Thyroid gland (tissue), 4 donors: ENCODE data around the gene PAIP2. TPM values are rescaled to one million over a fixed set of nuclear protein-coding genes. Genes with fewer than 3 reads are reported as not detected.

ENCODE experiments used
- DNase-seq, 2 donors: peaks; one replicate each; pipeline ENCODE4 v3.0.0-alpha.2; 2019
- H3K27ac ChIP-seq, 3 donors: fragments of 200-600 bp; sonication (generic); 1 replicate in 2 of 3; 2 replicates in 1 of 3; pipeline ENCODE4 v1.5.1; 2016 to 2019; ENCODE audit warnings: mild to moderate bottlenecking in 1 of 3, moderate library complexity in 1 of 3
- H3K27me3 ChIP-seq: fragments of 200-600 bp; sonication (generic); one replicate; pipeline ENCODE4 v1.5.1; 2019
- H3K36me3 ChIP-seq, 2 donors: fragments of 200-600 bp; sonication (generic); one replicate each; pipeline ENCODE4 v1.5.1; 2016 to 2019
- H3K4me1 ChIP-seq, 2 donors: fragments of 200-600 bp; sonication (generic); one replicate each; pipeline ENCODE4 v1.5.1; 2017 to 2019
- H3K4me3 ChIP-seq, 3 donors: fragments of 200-600 bp; sonication (generic); replicated peaks in 1 of 3; 1 replicate in 2 of 3; 2 replicates in 1 of 3; pipeline ENCODE4 v1.5.1; 2016; ENCODE audit warnings: mild to moderate bottlenecking in 1 of 3
- H3K9me3 ChIP-seq: fragments of 200-600 bp; sonication (generic); one replicate; pipeline ENCODE4 v1.5.1; 2017
- POLR2A ChIP-seq, 2 donors: fragments of 450-650 bp; IDR thresholded peaks; one replicate each; pipeline ENCODE4 v1.6.1; 2017; ENCODE audit warnings: antibody characterized with exemption in 2 of 2, mild to moderate bottlenecking in 2 of 2, moderate library complexity in 1 of 2
- WGBS, 2 donors: methylation state at CpG; one replicate each; pipeline ENCODE4 v1.1.5; 2017; 5-methylcytosine and 5-hydroxymethylcytosine counted together
- intact Hi-C: fragments of 100-400 bp; cut with DNase I; formaldehyde crosslinking; loops from one replicate; pipeline ENCODE4 v1.15.1; 2023
- total RNA-seq, 4 donors: library from RNA; depleted of rRNA; stranded (reverse); fragments of >200 nt; gene quantifications; one replicate each; pipeline ENCODE4 v1.2.3, GENCODE V29; 2016
- TF ChIP-seq, protein P1 (sequence below), 6 experiments: fragments of 200-600 bp in 3 of 6; fragments of 450-650 bp in 3 of 6; sonication (generic) in 3 of 6; IDR thresholded peaks; one replicate each; pipeline ENCODE4 v1.5.1; 2016 to 2019; ENCODE audit warnings: antibody characterized with exemption in 6 of 6, mild to moderate bottlenecking in 2 of 6, inconsistent platforms in 1 of 6, moderate library complexity in 1 of 6

Gene PAIP2
- total RNA-seq, 4 donors from 2014 or later, result 92.7 to 136 (median 117) TPM

DNA sequence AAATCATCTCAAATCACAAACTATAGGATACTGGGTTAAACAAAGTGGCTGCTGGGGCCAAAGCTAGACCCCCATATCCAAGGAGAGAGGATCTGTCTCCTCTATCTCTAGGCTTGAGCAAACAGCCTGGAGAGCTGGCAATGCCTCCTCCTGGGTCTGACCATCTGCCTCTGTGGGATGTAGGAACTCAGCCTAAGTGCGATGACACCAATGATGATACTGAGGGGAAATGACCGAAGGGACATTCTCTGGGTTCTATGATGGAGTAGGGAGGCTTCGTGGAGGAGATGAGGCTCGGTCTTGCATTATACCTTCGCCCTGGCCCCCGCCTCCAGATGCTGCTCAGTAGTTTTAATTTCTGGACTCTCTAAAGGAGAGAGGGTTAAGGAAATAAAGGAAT, 71.5 kb downstream of the PAIP2 start:
- DNase-seq, result no peak
- TF ChIP-seq, protein P1, sequence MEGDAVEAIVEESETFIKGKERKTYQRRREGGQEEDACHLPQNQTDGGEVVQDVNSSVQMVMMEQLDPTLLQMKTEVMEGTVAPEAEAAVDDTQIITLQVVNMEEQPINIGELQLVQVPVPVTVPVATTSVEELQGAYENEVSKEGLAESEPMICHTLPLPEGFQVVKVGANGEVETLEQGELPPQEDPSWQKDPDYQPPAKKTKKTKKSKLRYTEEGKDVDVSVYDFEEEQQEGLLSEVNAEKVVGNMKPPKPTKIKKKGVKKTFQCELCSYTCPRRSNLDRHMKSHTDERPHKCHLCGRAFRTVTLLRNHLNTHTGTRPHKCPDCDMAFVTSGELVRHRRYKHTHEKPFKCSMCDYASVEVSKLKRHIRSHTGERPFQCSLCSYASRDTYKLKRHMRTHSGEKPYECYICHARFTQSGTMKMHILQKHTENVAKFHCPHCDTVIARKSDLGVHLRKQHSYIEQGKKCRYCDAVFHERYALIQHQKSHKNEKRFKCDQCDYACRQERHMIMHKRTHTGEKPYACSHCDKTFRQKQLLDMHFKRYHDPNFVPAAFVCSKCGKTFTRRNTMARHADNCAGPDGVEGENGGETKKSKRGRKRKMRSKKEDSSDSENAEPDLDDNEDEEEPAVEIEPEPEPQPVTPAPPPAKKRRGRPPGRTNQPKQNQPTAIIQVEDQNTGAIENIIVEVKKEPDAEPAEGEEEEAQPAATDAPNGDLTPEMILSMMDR (IDR thresholded peaks at IDR 0.05), result no peak
- TF ChIP-seq POLR2A (IDR thresholded peaks at IDR 0.05), result no peak
- H3K4me3 ChIP-seq, result no peak overlapping the region
- intact Hi-C loops, result no loop called here
- peaks cover 20 to 30% of the 10 kb centered on the region in 2 donors for H3K4me1 ChIP-seq
- 94 to 98% methylated on average over 6 of the region's 6 CpGs for WGBS, 2 donors
- H3K27ac ChIP-seq, result no peak overlapping the region
- H3K9me3 ChIP-seq, result no peaks in the 10 kb centered on the region
- no peaks in the 10 kb centered on the region for H3K27me3 ChIP-seq
- H3K36me3 ChIP-seq, result no peaks in the 10 kb centered on the region

DNA sequence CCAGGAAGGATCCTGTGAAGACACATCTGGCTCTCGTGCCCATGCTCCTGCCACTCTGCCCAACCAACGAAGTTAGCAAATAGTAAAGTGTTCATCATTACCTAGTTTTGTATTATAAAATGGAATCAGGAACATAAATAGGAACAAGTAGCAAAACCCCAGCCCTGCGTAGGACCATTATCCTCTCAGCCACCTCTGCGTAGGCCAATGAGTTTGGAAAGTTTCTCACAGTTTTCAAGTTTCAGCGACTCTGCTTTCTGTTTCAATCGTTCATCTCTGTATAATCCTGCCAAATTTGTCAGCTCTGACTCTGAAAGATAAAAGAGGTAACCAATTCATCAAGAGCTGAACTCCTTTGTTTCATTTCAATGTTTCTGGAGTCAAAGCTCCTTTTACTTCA, 72.3 kb downstream of the PAIP2 start:
- Histone ChIP-seq H3K27me3 (no peaks in the 10 kb centered on the region), H3K36me3 (no peaks in the 10 kb centered on the region), H3K27ac (no peak overlapping the region), H3K4me3 (no peak overlapping the region), H3K9me3 (no peaks in the 10 kb centered on the region), H3K4me1 (peaks cover 27 to 33% of the 10 kb centered on the region in 2 donors)
- DNase-seq, result no peak
- intact Hi-C loops, result no loop called here
- WGBS, 2 donors, result 88 to 91% methylated on average over 6 of the region's 6 CpGs
- TF ChIP-seq POLR2A (IDR thresholded peaks at IDR 0.05), result no peak
- TF ChIP-seq, protein P1 (IDR thresholded peaks at IDR 0.05), result no peak

DNA sequence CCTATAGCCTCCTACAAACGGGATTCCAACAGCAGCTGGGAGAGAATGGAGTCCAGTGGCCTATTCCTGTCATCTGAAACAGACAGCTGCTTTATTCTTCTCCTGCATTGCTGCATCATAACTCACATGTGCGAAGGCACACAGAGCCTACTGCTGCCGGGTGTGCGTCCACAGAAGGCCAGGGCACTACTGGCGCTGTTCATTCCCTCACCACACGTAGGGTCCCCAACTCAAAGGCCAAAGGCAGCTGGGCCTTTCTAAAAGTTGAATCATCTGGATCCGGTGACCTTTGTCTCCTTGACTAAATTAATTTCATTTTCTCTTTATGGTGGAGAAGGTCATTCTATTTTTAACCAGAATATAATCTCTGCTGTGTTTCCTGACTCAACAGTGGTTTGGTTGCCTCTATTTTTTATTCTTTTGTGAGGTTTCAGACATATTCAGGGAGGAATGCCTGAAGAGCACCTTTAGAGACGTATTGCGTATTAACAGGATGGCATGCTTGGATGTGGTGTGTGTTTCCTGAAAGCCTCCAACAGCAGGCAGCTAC, 73.0 kb downstream of the PAIP2 start:
- H3K27ac ChIP-seq, result peak overlapping the region in 2 of 3 donors; percentile 43 to 47
- TF ChIP-seq, protein P1 (IDR thresholded peaks at IDR 0.05), result no peak
- no peak for TF ChIP-seq POLR2A (IDR thresholded peaks at IDR 0.05)
- no peak overlapping the region for H3K4me3 ChIP-seq
- H3K4me1 ChIP-seq, result peaks cover 27 to 33% of the 10 kb centered on the region in 2 donors
- H3K9me3 ChIP-seq, result no peaks in the 10 kb centered on the region
- WGBS, 2 donors, result 82 to 85% methylated on average over 9 of the region's 9 CpGs
- H3K27me3 ChIP-seq, result no peaks in the 10 kb centered on the region
- intact Hi-C loops, result no loop called here
- DNase-seq, result no peak
- no peaks in the 10 kb centered on the region for H3K36me3 ChIP-seq

DNA sequence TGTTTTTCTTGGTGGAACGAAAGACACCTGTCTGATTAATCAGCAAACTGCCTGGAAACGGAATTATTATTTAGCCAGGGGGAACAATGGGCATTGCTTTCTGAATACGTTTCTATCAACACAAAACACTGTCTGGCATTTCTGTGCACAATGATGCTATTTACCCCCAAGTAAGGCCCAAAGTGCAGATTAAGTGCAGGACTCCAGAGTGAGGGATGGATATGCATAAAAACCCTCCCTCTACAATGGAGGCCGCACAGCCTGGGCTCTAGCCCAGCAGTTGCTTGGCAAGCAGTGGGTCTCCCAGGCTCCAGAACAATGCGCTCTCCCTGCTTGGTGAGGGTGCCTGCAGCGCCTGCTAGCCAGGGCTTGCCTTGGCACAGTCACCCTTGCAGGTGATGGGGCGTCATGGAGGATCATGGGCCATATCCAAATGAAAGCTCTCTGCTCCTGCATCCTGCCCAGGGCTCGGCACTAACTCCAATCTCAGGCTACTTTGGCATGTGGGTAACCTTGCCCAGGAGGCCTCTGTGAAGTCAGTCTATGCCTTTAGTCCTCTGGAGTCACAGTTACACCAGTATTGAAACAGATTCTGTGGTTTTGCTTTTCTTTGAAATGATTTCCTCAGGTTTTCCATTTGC, 73.7 kb downstream of the PAIP2 start:
- H3K27ac ChIP-seq, result peak overlapping the region; percentile 47 to 65 (median 56)
- TF ChIP-seq POLR2A (IDR thresholded peaks at IDR 0.05), result no peak
- TF ChIP-seq, protein P1 (IDR thresholded peaks at IDR 0.05), result no peak
- WGBS, 2 donors, result 75 to 80% methylated on average over 6 to 7 of the region's 8 CpGs
- intact Hi-C loops, result no loop called here
- DNase-seq, result peak in 1 of 2 donors; percentile 27
- no peak overlapping the region for H3K4me3 ChIP-seq
- H3K4me1 ChIP-seq, result peaks cover 27 to 33% of the 10 kb centered on the region in 2 donors
- H3K36me3 ChIP-seq, result no peaks in the 10 kb centered on the region
- no peaks in the 10 kb centered on the region for H3K9me3 ChIP-seq
- H3K27me3 ChIP-seq, result no peaks in the 10 kb centered on the region

DNA sequence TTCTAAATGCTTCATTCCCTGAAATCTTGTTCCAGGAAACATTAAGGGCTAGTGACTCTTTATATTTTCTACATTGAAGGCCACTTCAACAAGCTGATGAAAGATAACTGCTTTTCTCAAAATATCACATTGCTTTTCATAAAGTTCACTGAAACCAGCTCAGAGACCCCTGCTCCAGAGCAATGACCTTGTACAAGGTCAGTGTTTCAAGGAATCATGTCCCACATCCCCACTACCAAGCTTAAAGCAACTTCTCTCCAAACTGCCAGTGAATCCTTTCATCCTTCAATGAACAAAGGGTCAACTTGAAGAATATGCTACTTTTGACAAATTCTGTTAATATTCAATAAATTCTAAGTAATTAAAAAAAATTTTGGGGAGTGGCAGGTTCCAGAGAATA, 74.2 kb downstream of the PAIP2 start:
- H3K27ac ChIP-seq, result peak overlapping the region; percentile 47 to 65 (median 56)
- intact Hi-C loops, result no loop called here
- H3K27me3 ChIP-seq, result no peaks in the 10 kb centered on the region
- no peak overlapping the region for H3K4me3 ChIP-seq
- DNase-seq, result no peak
- H3K36me3 ChIP-seq, result no peaks in the 10 kb centered on the region
- no peak for TF ChIP-seq POLR2A (IDR thresholded peaks at IDR 0.05)
- TF ChIP-seq, protein P1 (IDR thresholded peaks at IDR 0.05), result no peak
- peaks cover 27 to 33% of the 10 kb centered on the region in 2 donors for H3K4me1 ChIP-seq
- no peaks in the 10 kb centered on the region for H3K9me3 ChIP-seq
